ENCODE measurements around the gene ODAD3.
A peak's percentile ranks its signal among the peaks of the same experiment; 100 is the strongest.
"Not testable (repeated sequence)": the region's sequence is repeated elsewhere in the genome, so short reads cannot be mapped to it uniquely, and the experiment has no call there.

The ODAD3 gene

GRCh38 chr19:11401808-11402543 is 32.9 kb downstream of the ODAD3 start:
- DNase-seq: no peak

GRCh38 chr19:11400798-11401197 is 34.1 kb downstream of the ODAD3 start:
- DNase-seq: no peak

- no peak for DNase-seq
Observed at GRCh38 chr19:11399667-11400066, 35.3 kb downstream of the ODAD3 start.

- no peak for DNase-seq
Observed at GRCh38 chr19:11397089-11397610, 37.8 kb downstream of the ODAD3 start.

- DNase-seq: no peak
Observed at GRCh38 chr19:11390933-11391680, 43.8 kb downstream of the ODAD3 start.

GRCh38 chr19:11390359-11390758 is 44.6 kb downstream of the ODAD3 start:
- DNase-seq: no peak

- DNase-seq: no peak
Observed at GRCh38 chr19:11387162-11388034, 47.5 kb downstream of the ODAD3 start.

- no peak for DNase-seq
Observed at GRCh38 chr19:11384778-11385129, 50.2 kb downstream of the ODAD3 start.

GRCh38 chr19:11383706-11384048 is 51.2 kb downstream of the ODAD3 start:
- no peak for DNase-seq

GRCh38 chr19:11382898-11383705 is 51.8 kb downstream of the ODAD3 start:
- DNase-seq: no peak

- DNase-seq: peak; percentile 78
Observed at GRCh38 chr19:11380653-11381537, 54.0 kb downstream of the ODAD3 start.

GRCh38 chr19:11379857-11380350 is 55.0 kb downstream of the ODAD3 start:
- no peak for DNase-seq

- not testable (repeated sequence) for DNase-seq
Observed at GRCh38 chr19:11379269-11379845, 55.6 kb downstream of the ODAD3 start.

- no peak for DNase-seq
Observed at GRCh38 chr19:11378319-11379189, 56.4 kb downstream of the ODAD3 start.

- no peak for DNase-seq
Observed at GRCh38 chr19:11377756-11378155, 57.2 kb downstream of the ODAD3 start.

- no peak for DNase-seq
Observed at GRCh38 chr19:11377237-11377636, 57.7 kb downstream of the ODAD3 start.

- peak; percentile 38 for DNase-seq
Observed at GRCh38 chr19:11375143-11375948, 59.6 kb downstream of the ODAD3 start.

GRCh38 chr19:11374433-11375142 is 60.3 kb downstream of the ODAD3 start, which contains the start of gene SWSAP1:
Gene SWSAP1 (plus strand): TSS chr19:11374666. CDS start chr19:11374681, 15 bp downstream.
- peak; percentile 85 for DNase-seq

All from activated gamma-delta T cell (primary cell).